ENCODE results near the gene RNU6-7. TPM values are rescaled to one million over a fixed set of nuclear protein-coding genes. Genes with fewer than 3 reads are reported as not detected.

RNU6-7 gene
- total RNA-seq, 1 experiment from 2014 or later = not detected

- DNase-seq (ENCODE audit: low read depth, low spot score) = peak; percentile 34
- in situ Hi-C loops (cut with HindIII; ENCODE audit: low pct_unique_long_range_greater_than_20kb, low sequenced_read_pairs) = no loop called here
These were observed 699 bp downstream of the RNU6-7 start for GRCh38 chr14:32202491-32202997.

- DNase-seq (ENCODE audit: low read depth, low spot score) = peak; percentile 87
- in situ Hi-C loops (cut with HindIII; ENCODE audit: low pct_unique_long_range_greater_than_20kb, low sequenced_read_pairs) = no loop called here
These were observed 1.4 kb downstream of the RNU6-7 start, which contains the start of gene RNU6-8 for GRCh38 chr14:32202998-32203882. RNU6-8 (minus strand) TSS chr14:32203269.

GRCh38 chr14:32203928-32204357, 2.1 kb downstream of the RNU6-7 start:
- in situ Hi-C loops (cut with HindIII; ENCODE audit: low pct_unique_long_range_greater_than_20kb, low sequenced_read_pairs) = no loop called here
- DNase-seq (ENCODE audit: low read depth, low spot score) = peak; percentile 33

- in situ Hi-C loops (cut with HindIII; ENCODE audit: low pct_unique_long_range_greater_than_20kb, low sequenced_read_pairs) = no loop called here
- DNase-seq (ENCODE audit: low read depth, low spot score) = no peak
These were observed 3.7 kb downstream of the RNU6-7 start for GRCh38 chr14:32205554-32205953.

- in situ Hi-C loops (cut with HindIII; ENCODE audit: low pct_unique_long_range_greater_than_20kb, low sequenced_read_pairs) = no loop called here
- DNase-seq (ENCODE audit: low read depth, low spot score) = no peak
These were observed 4.1 kb downstream of the RNU6-7 start for GRCh38 chr14:32205984-32206383.

- in situ Hi-C loops (cut with HindIII; ENCODE audit: low pct_unique_long_range_greater_than_20kb, low sequenced_read_pairs) = no loop called here
- no peak for DNase-seq (ENCODE audit: low read depth, low spot score)
These were observed 4.7 kb downstream of the RNU6-7 start for GRCh38 chr14:32206552-32206951.

- DNase-seq (ENCODE audit: low read depth, low spot score) = no peak
- in situ Hi-C loops (cut with HindIII; ENCODE audit: low pct_unique_long_range_greater_than_20kb, low sequenced_read_pairs) = no loop called here
These were observed 6.6 kb downstream of the RNU6-7 start for GRCh38 chr14:32208490-32208889.

- in situ Hi-C loops (cut with HindIII; ENCODE audit: low pct_unique_long_range_greater_than_20kb, low sequenced_read_pairs) = no loop called here
- no peak for DNase-seq (ENCODE audit: low read depth, low spot score)
These were observed 7.6 kb downstream of the RNU6-7 start for GRCh38 chr14:32209471-32209870.

- in situ Hi-C loops (cut with HindIII; ENCODE audit: low pct_unique_long_range_greater_than_20kb, low sequenced_read_pairs) = no loop called here
These were observed 9.2 kb downstream of the RNU6-7 start for GRCh38 chr14:32211068-32211404.

GRCh38 chr14:32212833-32213232, 11.0 kb downstream of the RNU6-7 start:
- in situ Hi-C loops (cut with HindIII; ENCODE audit: low pct_unique_long_range_greater_than_20kb, low sequenced_read_pairs) = no loop called here
- no peak for DNase-seq (ENCODE audit: low read depth, low spot score)

More at GRCh38 chr14:32211068-32211404, 9.2 kb downstream of the RNU6-7 start:
- DNase-seq (ENCODE audit: low read depth, low spot score) = no peak

- DNase-seq (ENCODE audit: low read depth, low spot score) = no peak
- in situ Hi-C loops (cut with HindIII; ENCODE audit: low pct_unique_long_range_greater_than_20kb, low sequenced_read_pairs) = no loop called here
These were observed 15.5 kb downstream of the RNU6-7 start for GRCh38 chr14:32217301-32217700.

- in situ Hi-C loops (cut with HindIII; ENCODE audit: low pct_unique_long_range_greater_than_20kb, low sequenced_read_pairs) = no loop called here
These were observed 23.0 kb downstream of the RNU6-7 start for GRCh38 chr14:32224737-32225377.

GRCh38 chr14:32225378-32225920, 23.6 kb downstream of the RNU6-7 start:
- no peak for DNase-seq (ENCODE audit: low read depth, low spot score)
- in situ Hi-C loops (cut with HindIII; ENCODE audit: low pct_unique_long_range_greater_than_20kb, low sequenced_read_pairs) = no loop called here

More at GRCh38 chr14:32224737-32225377, 23.0 kb downstream of the RNU6-7 start:
- DNase-seq (ENCODE audit: low read depth, low spot score) = peak; percentile 76

- in situ Hi-C loops (cut with HindIII; ENCODE audit: low pct_unique_long_range_greater_than_20kb, low sequenced_read_pairs) = no loop called here
- DNase-seq (ENCODE audit: low read depth, low spot score) = no peak
These were observed 24.2 kb downstream of the RNU6-7 start for GRCh38 chr14:32226056-32226455.

- in situ Hi-C loops (cut with HindIII; ENCODE audit: low pct_unique_long_range_greater_than_20kb, low sequenced_read_pairs) = no loop called here
- no peak for DNase-seq (ENCODE audit: low read depth, low spot score)
These were observed 28.3 kb downstream of the RNU6-7 start for GRCh38 chr14:32230181-32230580.

- no peak for DNase-seq (ENCODE audit: low read depth, low spot score)
- in situ Hi-C loops (cut with HindIII; ENCODE audit: low pct_unique_long_range_greater_than_20kb, low sequenced_read_pairs) = no loop called here
These were observed 28.9 kb downstream of the RNU6-7 start for GRCh38 chr14:32230695-32231280.

GRCh38 chr14:32232481-32232880, 30.6 kb downstream of the RNU6-7 start:
- DNase-seq (ENCODE audit: low read depth, low spot score) = no peak
- in situ Hi-C loops (cut with HindIII; ENCODE audit: low pct_unique_long_range_greater_than_20kb, low sequenced_read_pairs) = no loop called here

GRCh38 chr14:32233260-32233659, 31.4 kb downstream of the RNU6-7 start:
- no peak for DNase-seq (ENCODE audit: low read depth, low spot score)
- in situ Hi-C loops (cut with HindIII; ENCODE audit: low pct_unique_long_range_greater_than_20kb, low sequenced_read_pairs) = no loop called here

Measured in SK-MEL-5 (cell line).